Panc1 (cell line): ENCODE measurements around the gene CASQ2. TPM values are rescaled to one million over a fixed set of nuclear protein-coding genes. Genes with fewer than 3 reads are reported as not detected.

Source experiments
- ATAC-seq: fragments of 200-7000 bp; cut with Tn5 transposase; 2 replicates; pipeline ENCODE4 v1.9.1; 2020; ENCODE audit warnings: mild to moderate bottlenecking, moderate library complexity
- BruUV-seq: library from RNA; stranded (reverse); fragments of 400-500 nt; replicated peaks from 2 replicates; lab custom pipeline; 2021; lab: Mats Ljungman, UMichigan
- CTCF ChIA-PET: fragments of 300-600 bp; sonication (Branson Sonifier 250); formaldehyde crosslinking; loops from one replicate; lab custom pipeline; 2022; ENCODE audit warnings: antibody characterized with exemption; lab: Charles Lee
- POLR2A ChIA-PET: fragments of 300-600 bp; sonication (Branson Sonifier 250); formaldehyde crosslinking; loops from one replicate; lab custom pipeline; 2022; ENCODE audit warnings: antibody characterized with exemption; lab: Charles Lee
- DNase-seq: peaks from one replicate; pipeline ENCODE4 v3.0.0-alpha.2; 2010; ENCODE audit warnings: low read depth, low spot score
- H3K27ac ChIP-seq: 2 replicates; pipeline ENCODE4 v1.5.1; 2011; ENCODE audit warnings: mild to moderate bottlenecking, low read length, inconsistent platforms
- H3K27me3 ChIP-seq: fragments of 200-500 bp; sonication (Bioruptor generic); 2 replicates; pipeline ENCODE4 v1.6.0; 2014; ENCODE audit warnings: low read length, inconsistent platforms; ENCODE audit not compliant: control insufficient read depth, insufficient read depth
- H3K36me3 ChIP-seq: fragments of 200-500 bp; sonication (Bioruptor generic); 2 replicates; pipeline ENCODE4 v1.5.1; 2014; ENCODE audit warnings: inconsistent platforms, mild to moderate bottlenecking, low read length, moderate library complexity; ENCODE audit not compliant: control insufficient read depth, insufficient read depth
- H3K4me1 ChIP-seq: 2 replicates; pipeline ENCODE4 v1.5.1; 2011; ENCODE audit warnings: inconsistent platforms, mild to moderate bottlenecking, low read length, moderate library complexity; ENCODE audit not compliant: control insufficient read depth, insufficient read depth
- H3K4me3 ChIP-seq, 2 experiments: 2 replicates each; pipeline ENCODE4 v1.5.1; 2011 to 2012; ENCODE audit warnings: low read depth in 2 of 2, low read length in 2 of 2, mild to moderate bottlenecking in 2 of 2, inconsistent platforms in 1 of 2, moderate library complexity in 1 of 2
- H3K9me3 ChIP-seq: fragments of 200-500 bp; sonication (Bioruptor generic); 2 replicates; pipeline ENCODE4 v1.5.1; 2014; ENCODE audit warnings: low read depth, mild to moderate bottlenecking, inconsistent platforms, low read length, moderate library complexity; ENCODE audit not compliant: control insufficient read depth, insufficient read depth
- CTCF ChIP-seq: fragments of 450-650 bp; IDR thresholded peaks from 2 replicates; pipeline ENCODE4 v1.5.1; 2017; ENCODE audit warnings: mild to moderate bottlenecking
- POLR2AphosphoS5 ChIP-seq: IDR thresholded peaks from 2 replicates; pipeline ENCODE4 v1.6.1; 2012; ENCODE audit warnings: mild to moderate bottlenecking, low read depth, low read length, moderate library complexity
- REST ChIP-seq, 2 experiments: IDR thresholded peaks; 2 replicates each; pipeline ENCODE4 v1.6.1; 2011 to 2012; ENCODE audit warnings: low read depth in 2 of 2, control low read depth in 1 of 2, low read length in 1 of 2, mild to moderate bottlenecking in 1 of 2, moderate library complexity in 1 of 2; ENCODE audit not compliant: insufficient read depth in 1 of 2
- SIN3A ChIP-seq: IDR thresholded peaks from 2 replicates; pipeline ENCODE4 v1.6.1; 2012; ENCODE audit warnings: low read depth, mild to moderate bottlenecking, low read length, moderate library complexity, borderline replicate concordance; ENCODE audit not compliant: insufficient read depth
- TCF7L2 ChIP-seq: IDR thresholded peaks from 2 replicates; pipeline ENCODE4 v1.6.1; 2011; ENCODE audit warnings: mild to moderate bottlenecking, low read depth, low read length, inconsistent platforms
- in situ Hi-C: cut with HindIII; loops from 2 replicates; pipeline ENCODE4 v1.10.0; 2016; ENCODE audit warnings: low sequenced_read_pairs, low pct_unique_long_range_greater_than_20kb
- intact Hi-C: fragments of 100-400 bp; cut with micrococcal nuclease; formaldehyde crosslinking; loops from one replicate; pipeline ENCODE4 v1.10.0; 2022; ENCODE audit not compliant: unreplicated experiment
- total RNA-seq: library from RNA; stranded (reverse); gene quantifications from one replicate; pipeline ENCODE4 v1.2.1, GENCODE V29; 2021; ENCODE audit not compliant: unreplicated experiment

The CASQ2 gene
- total RNA-seq, 1 experiment from 2014 or later, result not detected

- CTCF ChIA-PET, result no interaction called here
Observed at GRCh38 chr1:115725600-115725999, 42.9 kb downstream of the CASQ2 start.

GRCh38 chr1:115723756-115724155, 44.8 kb downstream of the CASQ2 start:
- no peaks in the 10 kb centered on the region for H3K27me3 ChIP-seq
- ATAC-seq, result no peak
- H3K9me3 ChIP-seq, result no peaks in the 10 kb centered on the region
- intact Hi-C loops, result no loop called here
- TF ChIP-seq SIN3A (no peak), POLR2AphosphoS5 (no peak)
- in situ Hi-C loops, result no loop called here
- ChIA-PET POLR2A (no interaction called here), CTCF (no interaction called here)
- no peak overlapping the region for H3K27ac ChIP-seq
- no peak overlapping the region for H3K4me3 ChIP-seq
- BruUV-seq, result no TSS peak
- DNase-seq, result no peak
- H3K36me3 ChIP-seq, result no peaks in the 10 kb centered on the region
- H3K4me1 ChIP-seq, result no peaks in the 10 kb centered on the region

More at GRCh38 chr1:115725600-115725999, 42.9 kb downstream of the CASQ2 start:
- in situ Hi-C loops, result no loop called here
- POLR2A ChIA-PET, result interaction anchor here (0.5 to 0.6 kb wide), 3 partner anchors 20 to 873 kb away, joined by 7 to 10 read pairs (median 8); no protein-coding TSS in a partner anchor
- TF ChIP-seq TCF7L2 (no peak), POLR2AphosphoS5 (no peak), CTCF (no peak), SIN3A (no peak), REST (IDR thresholded peaks at IDR 0.05; ENCODE audit: insufficient read depth in 1 of 2, low read depth in 2 of 2, low read length in 1 of 2) (no peak)
- BruUV-seq, result no TSS peak
- DNase-seq (no peak), ATAC-seq (no peak)
- Histone ChIP-seq H3K27me3 (no peaks in the 10 kb centered on the region), H3K36me3 (no peaks in the 10 kb centered on the region), H3K4me3 (no peak overlapping the region), H3K9me3 (no peaks in the 10 kb centered on the region), H3K27ac (no peak overlapping the region), H3K4me1 (no peaks in the 10 kb centered on the region)
- intact Hi-C loops, result no loop called here

GRCh38 chr1:115722221-115722620, 46.3 kb downstream of the CASQ2 start:
- TF ChIP-seq CTCF, result no peak
- TF ChIP-seq REST (IDR thresholded peaks at IDR 0.05; ENCODE audit: insufficient read depth in 1 of 2, low read depth in 2 of 2, low read length in 1 of 2), result no peak
- no peak for TF ChIP-seq TCF7L2
- TF ChIP-seq POLR2AphosphoS5, result no peak
- TF ChIP-seq SIN3A, result no peak
- intact Hi-C loops (no loop called here), in situ Hi-C loops (no loop called here)
- no peak overlapping the region for H3K27ac ChIP-seq
- ATAC-seq (no peak), DNase-seq (no peak)
- H3K36me3 ChIP-seq, result no peaks in the 10 kb centered on the region
- H3K4me1 ChIP-seq, result no peaks in the 10 kb centered on the region
- H3K4me3 ChIP-seq, result no peak overlapping the region
- ChIA-PET POLR2A (no interaction called here), CTCF (no interaction called here)
- BruUV-seq, result no TSS peak
- H3K9me3 ChIP-seq, result no peaks in the 10 kb centered on the region
- no peaks in the 10 kb centered on the region for H3K27me3 ChIP-seq
